IPS-NIHi11 (cell line): ENCODE data around the gene JADE1.

Experiments
- DNase-seq: peaks from one replicate; pipeline ENCODE4 v3.0.0; 2012; ENCODE audit warnings: mixed read lengths, low spot score

JADE1 gene

GRCh38 chr4:128876200-128876599 lies 66.7 kb downstream of the JADE1 start:
- no peak for DNase-seq

GRCh38 chr4:128877934-128878333 lies 68.4 kb downstream of the JADE1 start:
- no peak for DNase-seq

- DNase-seq: no peak
Measured at GRCh38 chr4:128879283-128879682, 69.8 kb downstream of the JADE1 start.

GRCh38 chr4:128879971-128880370 lies 70.5 kb downstream of the JADE1 start:
- no peak for DNase-seq

GRCh38 chr4:128880662-128881061 lies 71.2 kb downstream of the JADE1 start:
- no peak for DNase-seq

- DNase-seq: no peak
Measured at GRCh38 chr4:128904821-128905220, 95.3 kb downstream of the JADE1 start.

- no peak for DNase-seq
Measured at GRCh38 chr4:128906581-128906980, 97.1 kb downstream of the JADE1 start.

- DNase-seq: no peak
Measured at GRCh38 chr4:128907981-128908380, 98.5 kb downstream of the JADE1 start.

- DNase-seq: no peak
Measured at GRCh38 chr4:128908735-128909134, 99.2 kb downstream of the JADE1 start.

- no peak for DNase-seq
Measured at GRCh38 chr4:128913228-128913627, 103.7 kb downstream of the JADE1 start.

- no peak for DNase-seq
Measured at GRCh38 chr4:128915544-128915943, 106.0 kb downstream of the JADE1 start.

- no peak for DNase-seq
Measured at GRCh38 chr4:128916832-128917231, 107.3 kb downstream of the JADE1 start.

GRCh38 chr4:128917781-128918180 lies 108.3 kb downstream of the JADE1 start:
- DNase-seq: no peak

GRCh38 chr4:128921954-128922353 lies 112.5 kb downstream of the JADE1 start:
- no peak for DNase-seq
